Adipocyte (in vitro differentiated cells): ENCODE data around the gene TTC17.

ENCODE experiments used
- DNase-seq: peaks from one replicate; pipeline ENCODE4 v3.0.0-alpha.2; 2015; ENCODE audit warnings: low read depth
- H3K27me3 ChIP-seq: replicated peaks from 2 replicates; pipeline ENCODE4 v1.7.0; 2013; ENCODE audit warnings: mild to moderate bottlenecking, low read length, moderate library complexity; ENCODE audit not compliant: control insufficient read depth, insufficient read depth
- H3K36me3 ChIP-seq: 2 replicates; pipeline ENCODE4 v1.7.0; 2013; ENCODE audit warnings: low read length, mild to moderate bottlenecking, moderate library complexity; ENCODE audit not compliant: control insufficient read depth, insufficient read depth, severe bottlenecking
- H3K4me1 ChIP-seq: 2 replicates; pipeline ENCODE4 v1.7.0; 2013; ENCODE audit warnings: mild to moderate bottlenecking, low read length, moderate library complexity; ENCODE audit not compliant: control insufficient read depth, insufficient read depth
- H3K4me3 ChIP-seq: 2 replicates; pipeline ENCODE4 v1.7.0; 2013; ENCODE audit warnings: mild to moderate bottlenecking, low read length, moderate library complexity
- H3K9ac ChIP-seq: 2 replicates; pipeline ENCODE4 v1.7.0; 2013; ENCODE audit warnings: mild to moderate bottlenecking, low read length, moderate library complexity
- H3K9me3 ChIP-seq: 2 replicates; pipeline ENCODE4 v1.7.0; 2013; ENCODE audit warnings: mild to moderate bottlenecking, low read length, moderate library complexity; ENCODE audit not compliant: control insufficient read depth

Gene TTC17

GRCh38 chr11:43541993-43542392 lies 183.3 kb downstream of the TTC17 start:
- no peak for DNase-seq
- peaks cover 29% of the 10 kb centered on the region for H3K27me3 ChIP-seq

DNA sequence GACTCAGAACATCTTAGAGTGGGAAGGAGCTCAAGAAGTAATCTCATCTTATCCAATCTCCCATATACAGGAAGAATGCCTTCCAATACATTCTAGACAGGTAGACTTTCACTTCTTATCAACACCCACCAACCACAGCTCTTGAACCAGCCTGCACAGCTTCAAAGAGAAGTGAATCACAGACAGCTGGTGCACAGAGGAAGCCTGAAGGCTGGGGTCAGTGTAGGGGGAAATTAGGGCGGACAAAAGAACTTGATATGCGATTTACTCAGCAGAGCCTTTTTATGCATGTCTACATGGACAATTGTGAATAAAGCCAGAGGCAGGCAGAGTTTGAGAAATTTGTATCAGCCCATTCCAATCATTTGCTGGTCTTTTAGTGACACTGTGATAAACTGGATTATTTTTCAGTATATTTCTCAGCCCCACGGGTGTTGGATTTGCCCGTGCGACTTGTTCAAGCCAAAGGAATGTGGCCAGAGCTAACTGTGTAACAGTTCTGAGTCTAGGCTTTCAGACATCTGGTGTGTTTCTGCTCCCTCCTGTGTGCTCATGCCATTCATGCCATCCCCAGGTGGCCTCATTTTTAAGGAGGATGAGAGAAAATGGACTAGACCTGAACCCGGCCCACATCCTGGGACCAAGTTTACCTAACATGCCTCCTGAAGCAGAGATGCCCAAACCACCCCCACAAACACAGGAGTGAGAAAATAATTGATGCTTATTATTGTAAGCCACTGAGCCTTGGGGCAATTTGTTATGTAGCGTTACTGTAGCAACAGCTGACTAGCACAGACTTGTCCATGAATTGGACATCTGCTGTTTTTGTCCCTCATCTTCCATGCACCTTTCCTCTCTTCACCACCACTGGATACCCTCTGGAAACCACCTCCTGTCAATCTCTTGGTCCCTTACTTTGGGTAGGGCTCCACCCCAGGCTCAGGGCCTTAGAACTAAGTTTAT lies 184.3 kb downstream of the TTC17 start:
- no peak for DNase-seq
- H3K4me3 ChIP-seq = no peak overlapping the region
- H3K27me3 ChIP-seq = peaks cover 19% of the 10 kb centered on the region
- H3K9ac ChIP-seq = no peak overlapping the region
- no peaks in the 10 kb centered on the region for H3K4me1 ChIP-seq
- H3K36me3 ChIP-seq = no peaks in the 10 kb centered on the region
- H3K9me3 ChIP-seq = peaks cover 9% of the 10 kb centered on the region

More at GRCh38 chr11:43541993-43542392, 183.3 kb downstream of the TTC17 start:
- Histone ChIP-seq H3K4me3 (no peak overlapping the region), H3K36me3 (no peaks in the 10 kb centered on the region), H3K9me3 (peaks cover 9% of the 10 kb centered on the region), H3K9ac (no peak overlapping the region), H3K4me1 (no peaks in the 10 kb centered on the region)
